ENCODE measurements around the gene ATXN2.

Gene ATXN2

DNA sequence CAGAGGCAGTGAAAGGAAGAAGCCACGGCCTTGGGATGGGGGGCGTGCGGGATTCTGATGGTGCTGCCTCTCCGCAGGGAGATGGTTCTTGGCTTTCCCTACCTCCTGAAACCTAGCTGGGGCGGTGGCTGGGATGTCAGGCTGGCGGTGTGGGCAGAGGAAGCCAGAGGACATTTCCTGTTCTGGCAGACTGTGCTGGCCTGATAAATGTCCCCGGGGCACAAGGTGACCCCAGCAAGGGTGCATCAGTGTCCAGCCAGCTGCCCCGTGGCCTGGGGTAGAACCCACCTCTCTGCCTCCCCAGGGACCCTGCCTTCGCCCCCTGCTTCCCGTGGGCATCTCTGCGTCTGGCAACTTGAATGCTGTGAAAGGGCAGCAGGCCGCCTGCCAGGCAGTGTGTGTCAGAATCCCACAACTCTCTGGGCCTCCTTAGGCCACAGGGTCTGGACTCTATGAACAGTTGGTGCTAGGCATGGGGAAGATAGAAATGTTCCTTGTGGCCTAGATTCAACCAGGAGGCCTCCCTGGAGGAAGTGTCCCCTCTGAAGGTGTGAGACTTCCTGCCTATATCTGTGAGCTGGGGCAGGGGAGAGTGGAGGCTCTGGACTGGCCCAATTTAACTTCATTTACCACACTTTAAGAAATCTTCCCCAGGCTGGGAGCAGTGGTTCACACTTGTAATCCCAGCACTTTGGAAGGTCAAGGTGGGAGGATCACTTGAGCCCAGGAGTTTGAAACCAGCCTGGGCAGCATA lies 188.5 kb downstream of the ATXN2 start:
- TF ChIP-seq, protein P1, sequence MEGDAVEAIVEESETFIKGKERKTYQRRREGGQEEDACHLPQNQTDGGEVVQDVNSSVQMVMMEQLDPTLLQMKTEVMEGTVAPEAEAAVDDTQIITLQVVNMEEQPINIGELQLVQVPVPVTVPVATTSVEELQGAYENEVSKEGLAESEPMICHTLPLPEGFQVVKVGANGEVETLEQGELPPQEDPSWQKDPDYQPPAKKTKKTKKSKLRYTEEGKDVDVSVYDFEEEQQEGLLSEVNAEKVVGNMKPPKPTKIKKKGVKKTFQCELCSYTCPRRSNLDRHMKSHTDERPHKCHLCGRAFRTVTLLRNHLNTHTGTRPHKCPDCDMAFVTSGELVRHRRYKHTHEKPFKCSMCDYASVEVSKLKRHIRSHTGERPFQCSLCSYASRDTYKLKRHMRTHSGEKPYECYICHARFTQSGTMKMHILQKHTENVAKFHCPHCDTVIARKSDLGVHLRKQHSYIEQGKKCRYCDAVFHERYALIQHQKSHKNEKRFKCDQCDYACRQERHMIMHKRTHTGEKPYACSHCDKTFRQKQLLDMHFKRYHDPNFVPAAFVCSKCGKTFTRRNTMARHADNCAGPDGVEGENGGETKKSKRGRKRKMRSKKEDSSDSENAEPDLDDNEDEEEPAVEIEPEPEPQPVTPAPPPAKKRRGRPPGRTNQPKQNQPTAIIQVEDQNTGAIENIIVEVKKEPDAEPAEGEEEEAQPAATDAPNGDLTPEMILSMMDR (conservative IDR thresholded peaks at IDR 0.05; ENCODE audit: low read length) = no peak
- no peak for DNase-seq (ENCODE audit: low read depth)
- H3K4me3 ChIP-seq (ENCODE audit: low read length) = no peak overlapping the region

- peak overlapping the region; percentile 31 for H3K4me3 ChIP-seq (ENCODE audit: low read length)
- DNase-seq (ENCODE audit: low read depth) = peak; percentile 77
- TF ChIP-seq, protein P1 (conservative IDR thresholded peaks at IDR 0.05; ENCODE audit: low read length) = no peak
Measured at GRCh38 chr12:111409780-111410430, 189.2 kb downstream of the ATXN2 start.

DNA sequence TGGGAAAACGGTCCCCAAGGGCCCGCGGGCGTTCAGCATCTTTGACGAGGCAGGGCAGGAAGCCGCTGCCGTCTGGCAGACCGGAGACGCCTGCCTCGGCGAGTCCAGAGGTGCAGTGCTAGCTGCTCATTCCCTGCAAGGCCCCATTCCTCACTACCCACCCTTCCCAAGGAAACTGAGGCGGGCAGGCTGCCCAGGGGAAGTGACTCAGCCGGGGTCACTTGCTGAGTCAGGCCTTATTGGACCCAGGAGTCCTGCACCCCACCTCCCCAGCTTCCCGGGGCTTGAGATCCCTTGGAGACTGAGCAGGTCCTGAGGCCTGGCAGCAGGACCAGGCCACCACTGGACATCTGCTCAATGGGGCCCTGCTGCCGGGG lies 189.7 kb downstream of the ATXN2 start:
- H3K4me3 ChIP-seq (ENCODE audit: low read length) = peak overlapping the region; percentile 31

DNA sequence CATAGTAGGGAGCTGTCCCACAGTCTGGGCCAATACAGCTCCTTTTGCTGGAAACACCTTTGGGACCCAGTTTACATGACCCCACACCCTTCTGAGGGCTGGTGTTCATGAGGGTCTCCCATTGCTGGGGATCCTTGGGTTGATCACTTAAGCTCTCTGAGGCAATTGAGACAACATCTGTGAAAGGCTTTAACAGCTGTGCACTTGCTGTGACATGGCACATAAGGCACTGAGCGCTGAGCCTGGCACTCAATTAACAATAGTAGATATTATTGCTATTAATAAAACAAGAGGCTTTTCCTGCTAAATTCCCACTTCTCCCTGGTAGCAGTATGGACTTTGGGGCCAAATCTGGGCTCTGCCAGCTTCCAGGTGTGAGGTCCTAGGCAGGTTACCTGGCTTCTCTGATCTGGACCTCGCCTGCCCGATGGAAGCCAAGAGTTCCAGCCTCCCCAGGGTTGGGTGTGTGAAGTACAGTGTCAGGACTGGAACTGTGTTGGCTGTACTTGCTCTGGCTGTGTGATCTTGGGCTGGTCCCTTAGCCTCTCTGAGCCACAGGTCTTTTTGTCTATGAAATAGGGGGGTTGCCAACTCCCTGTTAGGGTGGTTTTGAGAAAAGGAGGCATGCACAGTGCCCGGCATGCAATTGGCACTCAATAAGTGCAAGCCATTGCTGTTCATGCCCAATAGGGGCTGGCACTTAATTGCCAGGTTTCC lies 190.3 kb downstream of the ATXN2 start:
- no peak overlapping the region for H3K4me3 ChIP-seq (ENCODE audit: low read length)
- TF ChIP-seq, protein P1 (conservative IDR thresholded peaks at IDR 0.05; ENCODE audit: low read length) = no peak
- DNase-seq (ENCODE audit: low read depth) = no peak

More for the DNA sequence above, 189.7 kb downstream of the ATXN2 start:
- TF ChIP-seq, protein P1 (conservative IDR thresholded peaks at IDR 0.05; ENCODE audit: low read length) = no peak
- DNase-seq (ENCODE audit: low read depth) = no peak

GRCh38 chr12:111408116-111408440 lies 191.0 kb downstream of the ATXN2 start:
- H3K4me3 ChIP-seq (ENCODE audit: low read length) = peak overlapping the region; percentile 92
- TF ChIP-seq, protein P1 (conservative IDR thresholded peaks at IDR 0.05; ENCODE audit: low read length) = no peak
- no peak for DNase-seq (ENCODE audit: low read depth)

GRCh38 chr12:111407377-111408115 lies 191.6 kb downstream of the ATXN2 start:
- TF ChIP-seq, protein P1 (conservative IDR thresholded peaks at IDR 0.05; ENCODE audit: low read length) = no peak
- H3K4me3 ChIP-seq (ENCODE audit: low read length) = peak overlapping the region; percentile 92
- no peak for DNase-seq (ENCODE audit: low read depth)

Measured in AG10803 (cell line).